ENCODE results near the gene LAMTOR4.
A peak's percentile ranks its signal among the peaks of the same experiment; 100 is the strongest.

Gene LAMTOR4

DNA sequence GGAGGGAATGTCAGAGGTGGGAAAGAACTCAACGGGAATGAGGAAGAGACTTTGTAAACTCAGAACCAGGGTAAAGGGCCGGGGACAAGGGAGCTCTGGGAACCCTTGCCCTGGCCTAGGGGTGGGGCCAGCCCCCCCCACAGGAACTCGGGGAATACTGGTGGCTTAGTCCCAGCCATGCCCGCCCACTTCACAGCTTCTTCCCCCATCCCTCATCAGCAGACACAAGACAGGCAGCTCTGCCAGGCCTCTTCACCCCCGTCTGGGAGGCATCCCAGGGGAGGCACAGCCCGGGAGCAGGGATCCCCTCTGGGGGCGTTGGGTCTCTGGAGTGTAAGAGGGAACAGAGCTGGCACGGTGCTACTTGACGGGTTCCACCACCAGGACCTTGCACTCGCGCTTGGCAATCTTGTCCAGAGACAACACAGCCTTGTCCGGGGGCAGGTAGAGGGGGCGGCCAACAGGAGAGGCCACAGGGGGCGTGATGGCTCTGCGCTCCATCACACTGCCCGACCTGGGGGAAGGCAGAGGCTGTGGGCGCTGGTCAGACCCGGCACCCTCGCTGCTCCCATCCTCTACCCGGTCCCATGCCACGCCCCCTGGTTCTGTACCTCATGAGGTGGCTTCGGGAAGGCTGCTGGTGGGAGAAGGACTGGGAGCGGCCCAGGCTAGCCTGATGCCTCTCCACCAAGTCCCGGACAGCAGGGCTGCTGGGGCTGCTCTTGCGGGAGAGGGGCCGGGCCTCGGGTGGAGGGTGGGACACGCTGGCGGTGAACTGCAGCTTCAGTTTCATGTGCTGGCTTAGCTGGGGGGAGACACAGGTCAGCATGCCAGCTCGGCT is 6.2 kb downstream of the LAMTOR4 start:
- no peak for DNase-seq

DNA sequence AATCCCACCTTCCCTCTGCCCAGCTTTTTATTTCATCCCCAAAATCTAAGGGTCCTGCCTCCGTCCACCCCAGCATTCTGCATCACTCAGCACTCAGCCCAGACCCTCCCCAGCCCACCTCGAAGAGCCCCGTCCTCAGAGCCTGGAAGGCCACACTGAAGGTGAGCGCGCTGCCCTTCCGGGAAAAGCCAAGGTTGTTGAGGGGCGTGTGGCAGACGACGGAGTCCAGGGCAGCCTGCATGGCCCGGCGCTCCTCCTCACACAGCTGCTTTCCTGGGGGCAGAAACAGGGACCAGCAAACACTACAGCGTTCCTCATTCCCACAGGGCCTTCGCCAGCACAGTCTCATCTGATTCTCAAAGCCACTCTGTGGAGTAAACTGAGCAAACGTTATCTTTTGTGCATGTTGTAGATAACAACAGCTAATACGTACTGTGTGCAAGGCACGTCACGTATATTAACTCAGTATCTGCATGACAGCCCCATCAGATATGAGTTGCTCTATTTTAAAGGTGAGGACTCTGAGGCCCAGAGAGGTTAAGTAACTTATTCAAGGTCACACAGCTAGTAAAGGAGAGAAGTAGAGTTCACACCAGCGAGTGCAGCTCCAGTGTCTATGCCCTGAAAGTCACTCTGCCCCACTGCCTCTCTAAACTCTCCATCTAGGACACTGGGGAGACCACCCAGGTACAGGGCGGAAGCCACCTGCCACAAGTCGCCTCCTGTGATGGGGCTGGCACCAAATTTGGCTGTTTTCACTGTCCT is 7.0 kb downstream of the LAMTOR4 start:
- DNase-seq: no peak

DNA sequence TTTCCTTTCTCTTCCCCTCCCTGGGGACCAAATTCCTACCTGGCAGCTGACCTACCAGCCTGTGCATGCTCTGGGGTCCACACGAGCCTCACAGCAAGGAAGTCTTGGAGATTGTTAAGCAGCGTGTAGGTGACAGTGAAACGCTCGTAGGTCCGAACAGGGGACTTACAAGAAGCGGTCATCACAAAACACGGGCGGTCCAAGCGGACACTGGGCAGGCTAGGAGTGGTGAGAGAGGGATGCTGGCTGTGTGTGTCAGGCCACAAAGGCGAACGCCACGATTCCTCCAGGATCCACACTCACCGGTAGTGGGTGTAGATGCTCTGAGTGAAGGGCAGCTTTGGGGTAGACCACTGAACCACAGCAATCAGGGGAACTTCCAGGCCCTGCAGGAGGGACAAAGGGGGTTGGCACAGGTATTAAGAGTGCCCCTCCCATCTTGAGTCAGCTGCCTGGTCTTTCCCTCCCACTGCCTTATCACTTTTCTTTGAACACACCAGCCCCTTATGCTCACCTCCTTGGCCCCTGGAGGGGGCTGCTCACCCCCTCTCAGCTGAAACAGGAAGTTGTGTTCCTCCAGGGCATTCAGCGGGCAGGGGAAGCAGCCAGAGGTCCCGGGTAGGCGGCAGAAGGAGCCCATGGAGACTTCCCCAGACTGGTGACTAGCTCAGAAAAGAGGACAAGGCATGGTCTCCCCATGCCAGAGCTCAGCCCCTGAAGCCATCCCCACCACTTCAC is 7.8 kb downstream of the LAMTOR4 start:
- peak; percentile 57 for DNase-seq

GRCh38 chr7:100157069-100157333 is 8.3 kb downstream of the LAMTOR4 start:
- no peak for DNase-seq

DNA sequence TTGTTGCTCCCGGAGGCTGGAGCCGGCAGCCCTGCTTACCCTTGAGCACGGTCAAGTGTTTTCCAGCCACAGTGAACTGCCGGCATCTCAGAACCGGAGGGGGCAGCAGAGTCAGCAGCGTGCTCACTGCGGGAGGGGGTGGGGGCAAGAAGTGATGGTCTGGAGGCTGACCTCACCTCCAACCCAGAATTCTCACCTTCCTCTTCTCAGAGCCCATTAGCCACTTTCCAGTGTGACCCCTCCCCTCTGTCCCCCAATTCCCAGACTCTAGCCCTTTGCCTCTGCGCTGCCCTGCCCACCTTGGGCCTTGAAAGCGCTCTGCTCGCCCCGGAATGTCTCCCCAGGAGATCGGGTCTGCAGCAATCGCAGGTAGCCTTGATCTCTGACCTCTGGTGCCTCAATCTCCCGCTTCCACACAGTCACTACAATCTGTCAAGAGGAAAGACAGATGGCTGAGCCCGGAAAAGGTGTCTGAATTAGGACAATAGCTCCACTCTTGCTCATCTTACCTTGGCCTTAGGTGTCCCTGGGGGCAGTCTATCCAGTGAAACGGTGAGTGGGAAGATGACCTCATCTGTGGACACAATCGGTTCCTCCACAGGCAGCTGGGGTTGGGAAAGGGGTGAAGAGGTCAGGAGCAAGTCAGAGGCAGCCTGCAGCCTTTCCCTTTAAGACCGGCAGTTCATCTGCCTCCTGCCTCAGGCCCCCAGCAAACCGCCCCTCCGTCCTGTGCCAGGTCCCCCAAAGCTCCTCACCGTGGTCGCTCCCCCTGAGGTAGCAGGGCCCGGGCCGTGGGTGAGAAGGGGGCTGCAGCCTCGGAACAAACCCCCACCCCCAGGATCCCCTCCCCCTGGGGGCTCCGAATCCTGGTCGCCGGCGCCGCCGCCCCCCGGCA is 8.9 kb downstream of the LAMTOR4 start:
- peak; percentile 34 for DNase-seq

- DNase-seq: peak; percentile 93
Measured at GRCh38 chr7:100158229-100159098, 9.7 kb downstream of the LAMTOR4 start, which contains the start of gene TRAPPC14. Gene TRAPPC14, minus strand, starts transcription at chr7:100158723. Its CDS starts 224 bp downstream, at chr7:100158499.

DNA sequence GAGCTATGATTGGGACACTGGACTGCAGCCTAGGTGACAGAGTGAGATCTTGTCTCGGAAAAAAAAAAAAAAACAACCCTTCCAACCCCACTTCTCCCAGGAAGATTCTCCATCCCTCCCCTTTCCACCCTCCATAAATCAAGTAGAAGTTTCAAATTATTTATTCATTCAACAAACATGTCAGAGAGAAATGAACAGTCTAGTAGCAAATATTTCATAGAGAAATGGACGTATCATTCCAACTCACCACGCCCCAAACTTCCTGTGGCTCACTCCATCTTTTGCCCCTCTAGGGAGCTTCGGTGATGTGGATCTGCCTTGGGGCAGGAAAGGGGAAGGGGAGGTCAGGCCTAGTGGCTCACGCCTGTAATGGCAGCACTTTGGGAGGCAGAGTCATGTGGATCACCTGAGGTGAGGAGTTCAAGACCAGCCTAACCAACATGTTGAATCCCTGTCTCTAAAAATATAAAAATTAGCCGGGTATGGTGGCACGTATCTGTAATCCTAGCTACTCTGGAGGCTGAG is 10.4 kb downstream of the LAMTOR4 start:
- DNase-seq: peak; percentile 25

GRCh38 chr7:100160067-100160466 is 11.3 kb downstream of the LAMTOR4 start:
- DNase-seq: no peak

- no peak for DNase-seq
Measured at GRCh38 chr7:100163006-100163531, 14.4 kb downstream of the LAMTOR4 start.

- no peak for DNase-seq
Measured at GRCh38 chr7:100163871-100164270, 15.2 kb downstream of the LAMTOR4 start.

DNA sequence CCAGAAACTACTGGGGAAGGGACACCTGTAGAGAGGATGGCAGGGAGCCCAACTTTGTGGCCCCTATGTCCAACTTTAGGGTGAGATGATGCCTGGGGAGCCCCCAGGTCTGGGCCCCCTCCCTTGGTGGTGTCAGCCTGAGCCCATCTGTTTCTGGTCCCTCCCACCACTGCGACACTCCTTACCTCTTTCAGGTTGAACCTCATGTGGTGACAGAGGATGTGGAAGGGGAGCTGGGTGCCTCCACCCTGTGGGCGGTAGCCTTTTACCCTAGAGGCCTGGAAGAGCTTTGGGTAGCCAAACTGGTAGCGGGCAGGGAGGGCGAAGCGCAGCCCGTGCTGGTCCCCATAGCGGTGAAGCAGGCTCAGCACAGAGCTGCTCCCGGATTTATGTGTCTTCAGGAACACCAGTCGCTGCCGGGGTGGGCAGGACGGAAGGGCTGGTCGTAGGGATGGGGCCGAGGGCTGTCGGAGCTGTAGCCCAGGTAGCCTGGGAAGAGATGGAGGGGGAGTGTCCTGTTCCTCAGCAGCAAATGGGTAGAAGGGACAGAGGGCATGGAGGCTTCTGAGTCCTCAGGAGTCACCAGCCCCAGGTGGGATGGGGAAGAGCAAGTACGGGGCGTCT is 17.7 kb downstream of the LAMTOR4 start:
- no peak for DNase-seq

DNA sequence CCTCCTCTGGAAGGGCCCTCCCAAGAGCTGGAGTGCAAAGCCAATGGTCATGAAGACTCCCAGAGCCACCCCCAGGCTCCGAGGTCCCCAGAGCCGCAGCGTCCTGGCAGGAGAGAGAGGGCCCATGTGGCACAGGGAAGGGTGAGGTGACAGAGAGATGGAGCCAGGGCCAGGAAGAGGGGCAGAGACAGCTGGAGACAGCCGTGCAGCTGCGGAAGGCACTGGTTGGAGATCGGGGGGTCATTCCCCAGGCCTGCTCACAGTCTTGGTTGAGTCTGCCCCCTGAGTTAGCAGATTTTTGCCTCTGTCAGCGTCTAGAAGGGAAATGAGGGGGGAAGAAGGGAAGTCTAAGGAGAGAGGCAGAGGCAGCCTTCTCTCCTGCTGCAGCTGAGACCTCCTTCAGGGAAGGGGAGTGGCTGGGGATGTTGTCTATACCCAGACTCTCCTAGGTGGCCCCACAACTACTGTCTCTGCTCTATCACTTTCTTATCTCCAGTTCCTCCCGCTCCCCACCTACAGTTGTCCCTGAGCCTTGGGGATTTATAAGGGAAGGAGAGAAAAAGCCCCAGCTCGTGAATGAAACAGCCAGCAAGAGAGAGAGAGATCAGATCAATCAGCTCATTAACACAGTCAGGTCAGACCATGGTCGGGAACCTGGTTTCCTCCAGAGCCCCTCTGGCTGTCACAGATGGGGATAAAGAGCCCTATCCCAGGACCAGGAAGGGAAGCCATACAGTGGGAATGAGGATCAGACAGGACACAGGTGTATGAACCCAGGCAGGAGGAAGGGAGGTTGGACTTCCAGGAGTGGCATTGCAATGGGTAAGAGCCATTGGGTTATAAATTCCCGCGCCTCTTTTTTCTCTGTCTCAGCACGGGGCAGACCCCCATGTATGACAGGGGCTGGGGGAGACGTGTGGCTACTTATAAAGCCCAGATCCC is 18.5 kb downstream of the LAMTOR4 start:
- DNase-seq: no peak

DNA sequence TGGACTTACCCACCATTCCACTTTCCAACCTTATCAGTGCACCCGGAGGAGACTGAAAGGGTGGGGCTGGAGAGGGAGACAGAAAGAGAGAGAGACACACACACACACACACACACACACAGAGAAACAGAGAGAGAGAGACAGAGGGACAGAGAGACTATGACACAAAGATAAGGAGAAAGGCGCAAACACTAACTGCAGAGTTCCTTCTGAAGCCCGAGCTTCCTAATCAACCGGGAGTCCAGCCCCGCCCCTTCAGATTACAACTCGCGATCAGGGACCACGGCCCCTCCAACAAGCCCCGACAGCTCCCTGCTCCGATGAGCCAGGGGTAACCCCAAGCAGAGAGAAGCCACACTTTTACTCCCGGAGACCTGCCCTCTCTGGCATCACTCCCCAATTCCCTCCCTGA is 19.2 kb downstream of the LAMTOR4 start:
- peak; percentile 75 for DNase-seq

DNA sequence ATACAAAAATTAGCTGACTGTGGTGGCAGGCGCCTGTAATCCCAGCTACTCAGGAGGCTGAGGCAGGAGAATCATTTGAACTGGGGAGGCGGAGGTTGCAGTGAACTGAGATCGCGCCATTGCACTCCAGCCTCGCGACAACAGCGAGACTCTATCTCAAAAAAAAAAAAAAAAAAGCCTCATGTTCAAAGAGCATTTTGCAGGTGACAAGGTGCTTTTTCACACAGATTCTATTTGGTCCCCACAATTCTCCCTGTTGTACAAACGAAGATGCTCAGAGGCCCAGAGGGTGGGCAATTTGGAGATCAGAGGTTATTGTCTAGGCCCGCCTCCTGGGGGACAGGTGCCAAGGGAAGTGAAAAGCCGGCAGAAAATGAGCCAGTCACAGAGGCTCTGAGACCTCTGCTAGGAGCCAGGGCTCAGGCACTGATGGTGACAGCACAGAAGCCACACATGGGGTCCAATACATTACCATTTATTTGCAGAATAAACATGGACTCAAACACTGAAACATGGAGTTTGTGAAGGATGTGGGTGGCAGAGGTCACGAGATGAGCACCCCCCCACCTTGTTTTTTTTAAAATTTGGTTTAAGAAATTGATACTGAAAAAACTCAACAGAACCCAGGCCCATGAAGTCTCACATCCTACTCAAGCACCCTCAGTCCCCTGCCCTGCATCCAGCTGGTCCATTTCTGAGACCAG is 20.6 kb downstream of the LAMTOR4 start:
- DNase-seq: no peak

GRCh38 chr7:100170101-100170897 is 21.6 kb downstream of the LAMTOR4 start:
- DNase-seq: no peak

GRCh38 chr7:100171087-100171681 is 22.5 kb downstream of the LAMTOR4 start:
- DNase-seq: no peak

GRCh38 chr7:100171840-100172239 is 23.1 kb downstream of the LAMTOR4 start:
- no peak for DNase-seq

All from hematopoietic multipotent progenitor cell treated with erythropoietin and hydrocortisone succinate and interleukin-3 and kit ligand, for 6 days (in vitro differentiated cells).